LNCaP clone FGC (cell line): Measurements from ENCODE around the gene ERFE.

Experiments used
- DNase-seq: peaks from one replicate; pipeline ENCODE4 v3.0.0-alpha.2; 2011; ENCODE audit warnings: low read depth
- H3K4me3 ChIP-seq: 2 replicates; pipeline ENCODE4 v1.5.1; 2011; ENCODE audit warnings: mild to moderate bottlenecking, low read depth, low read length, control low read depth
- CTCF ChIP-seq: IDR thresholded peaks from 2 replicates; pipeline ENCODE4 v1.5.1; 2012; ENCODE audit warnings: mild to moderate bottlenecking; ENCODE audit not compliant: control insufficient read depth, insufficient read depth; ENCODE audit errors: extremely low read depth

ERFE gene

GRCh38 chr2:238117199-238118154 lies 41.3 kb upstream of the ERFE start:
- TF ChIP-seq CTCF, result no peak
- no peak overlapping the region for H3K4me3 ChIP-seq
- no peak for DNase-seq

GRCh38 chr2:238119756-238120462 lies 38.9 kb upstream of the ERFE start:
- H3K4me3 ChIP-seq, result no peak overlapping the region
- no peak for DNase-seq
- TF ChIP-seq CTCF, result no peak

GRCh38 chr2:238120463-238121298 lies 38.1 kb upstream of the ERFE start:
- H3K4me3 ChIP-seq, result no peak overlapping the region
- DNase-seq, result no peak
- no peak for TF ChIP-seq CTCF

- TF ChIP-seq CTCF, result no peak
- DNase-seq, result no peak
- H3K4me3 ChIP-seq, result no peak overlapping the region
Observed at GRCh38 chr2:238121511-238122286, 37.1 kb upstream of the ERFE start.

- no peak overlapping the region for H3K4me3 ChIP-seq
- no peak for TF ChIP-seq CTCF
- no peak for DNase-seq
Observed at GRCh38 chr2:238122287-238123217, 36.2 kb upstream of the ERFE start.
